Esophagus muscularis mucosa (tissue), 4 donors: ENCODE measurements around the gene GRK5.

Source experiments
- EP300 ChIP-seq: sonication (generic); formaldehyde crosslinking; IDR thresholded peaks from one replicate; pipeline ENCODE4 v1.6.1; 2017; ENCODE audit warnings: antibody characterized with exemption
- POLR2A ChIP-seq: fragments of 450-650 bp; IDR thresholded peaks from one replicate; pipeline ENCODE4 v1.6.1; 2017; ENCODE audit warnings: antibody characterized with exemption, moderate library complexity, mild to moderate bottlenecking, low read depth
- POLR2AphosphoS5 ChIP-seq, 2 donors: sonication (generic); formaldehyde crosslinking; IDR thresholded peaks; one replicate each; pipeline ENCODE4 v1.6.1; 2017; ENCODE audit warnings: antibody characterized with exemption in 2 of 2
- TF ChIP-seq, protein P1 (sequence below), 3 experiments: fragments of 200-600 bp in 2 of 3; fragments of 450-650 bp in 1 of 3; sonication (generic) in 2 of 3; IDR thresholded peaks; one replicate each; pipeline ENCODE4 v1.5.1; 2017 to 2019; ENCODE audit warnings: antibody characterized with exemption in 3 of 3, mild to moderate bottlenecking in 2 of 3, moderate library complexity in 1 of 3

GRCh38 chr10:119504651-119505050 lies 297.3 kb downstream of the GRK5 start:
- TF ChIP-seq, protein P1, sequence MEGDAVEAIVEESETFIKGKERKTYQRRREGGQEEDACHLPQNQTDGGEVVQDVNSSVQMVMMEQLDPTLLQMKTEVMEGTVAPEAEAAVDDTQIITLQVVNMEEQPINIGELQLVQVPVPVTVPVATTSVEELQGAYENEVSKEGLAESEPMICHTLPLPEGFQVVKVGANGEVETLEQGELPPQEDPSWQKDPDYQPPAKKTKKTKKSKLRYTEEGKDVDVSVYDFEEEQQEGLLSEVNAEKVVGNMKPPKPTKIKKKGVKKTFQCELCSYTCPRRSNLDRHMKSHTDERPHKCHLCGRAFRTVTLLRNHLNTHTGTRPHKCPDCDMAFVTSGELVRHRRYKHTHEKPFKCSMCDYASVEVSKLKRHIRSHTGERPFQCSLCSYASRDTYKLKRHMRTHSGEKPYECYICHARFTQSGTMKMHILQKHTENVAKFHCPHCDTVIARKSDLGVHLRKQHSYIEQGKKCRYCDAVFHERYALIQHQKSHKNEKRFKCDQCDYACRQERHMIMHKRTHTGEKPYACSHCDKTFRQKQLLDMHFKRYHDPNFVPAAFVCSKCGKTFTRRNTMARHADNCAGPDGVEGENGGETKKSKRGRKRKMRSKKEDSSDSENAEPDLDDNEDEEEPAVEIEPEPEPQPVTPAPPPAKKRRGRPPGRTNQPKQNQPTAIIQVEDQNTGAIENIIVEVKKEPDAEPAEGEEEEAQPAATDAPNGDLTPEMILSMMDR (IDR thresholded peaks at IDR 0.05), result no peak
- no peak for TF ChIP-seq POLR2A
- TF ChIP-seq EP300, result no peak
- TF ChIP-seq POLR2AphosphoS5 (IDR thresholded peaks at IDR 0.05), result no peak
